ENCODE data around the gene PBX4.

The PBX4 gene

DNA sequence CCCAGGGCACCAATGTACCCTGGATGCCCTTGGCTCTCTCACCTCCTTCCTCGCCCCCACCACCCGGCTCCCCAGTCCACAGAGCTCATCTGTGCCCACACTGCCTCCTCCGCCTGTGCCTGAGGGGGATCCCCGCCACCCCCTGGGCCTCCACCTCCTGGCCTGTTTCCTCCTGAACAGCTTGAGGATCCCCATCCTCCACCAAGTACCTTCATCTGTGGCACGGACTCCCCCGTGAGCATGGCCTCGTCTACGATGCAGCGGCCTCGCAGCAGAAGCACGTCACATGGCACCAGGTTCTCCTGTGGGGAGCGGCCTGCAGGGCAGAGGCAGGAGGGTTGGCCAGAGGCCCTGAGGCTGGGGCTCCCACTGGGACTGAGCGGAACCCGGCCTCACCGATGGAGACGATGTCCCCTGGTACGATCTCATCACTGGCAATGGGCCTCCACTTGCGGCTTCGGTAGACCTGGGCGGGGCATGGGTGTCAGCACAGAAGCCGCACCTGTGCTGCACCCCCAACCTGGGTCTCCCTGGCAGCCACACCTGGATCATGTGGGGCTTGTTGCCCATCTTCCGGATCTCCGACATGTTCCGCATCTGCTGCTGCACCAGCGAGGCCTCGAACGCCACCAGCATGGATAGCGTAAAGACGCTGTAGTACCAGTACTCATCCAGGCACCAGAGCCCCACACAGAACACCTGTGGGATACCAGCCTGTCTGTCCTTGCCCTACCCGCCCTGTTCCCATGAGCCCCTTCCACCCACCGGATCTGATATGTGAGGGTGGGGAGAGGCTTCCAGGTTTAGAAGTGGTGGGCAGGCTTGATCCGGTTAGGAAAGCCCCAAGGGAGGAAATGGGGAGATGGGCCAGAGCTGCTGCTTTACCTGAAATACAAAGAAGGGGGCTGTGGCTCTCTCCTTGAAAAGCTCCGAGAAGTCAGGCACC, 38.2 kb upstream of the PBX4 start:
- no peak overlapping the region for H3K27ac ChIP-seq (ENCODE audit: insufficient read depth, low read length, poor library complexity, severe bottlenecking)
- H3K36me3 ChIP-seq (ENCODE audit: control insufficient read depth, insufficient read depth, low read length): peaks cover 81% of the 10 kb centered on the region
- DNase-seq: no peak
- no peaks in the 10 kb centered on the region for H3K27me3 ChIP-seq (replicated peaks; ENCODE audit: control insufficient read depth, insufficient read depth, low read length, poor library complexity, severe bottlenecking)
- peaks cover 5% of the 10 kb centered on the region for H3K4me1 ChIP-seq (ENCODE audit: control insufficient read depth, insufficient read depth, low read length, poor library complexity, severe bottlenecking)
- H3K4me3 ChIP-seq (ENCODE audit: insufficient read depth, low read depth, low read length, poor library complexity, severe bottlenecking): no peak overlapping the region
- H3K9me3 ChIP-seq (ENCODE audit: control insufficient read depth, low read length): no peaks in the 10 kb centered on the region

- Histone ChIP-seq H3K27ac (ENCODE audit: insufficient read depth, low read length, poor library complexity, severe bottlenecking) (no peak overlapping the region), H3K27me3 (replicated peaks; ENCODE audit: control insufficient read depth, insufficient read depth, low read length, poor library complexity, severe bottlenecking) (no peaks in the 10 kb centered on the region), H3K4me1 (ENCODE audit: control insufficient read depth, insufficient read depth, low read length, poor library complexity, severe bottlenecking) (no peaks in the 10 kb centered on the region), H3K9me3 (ENCODE audit: control insufficient read depth, low read length) (no peaks in the 10 kb centered on the region), H3K4me3 (ENCODE audit: insufficient read depth, low read depth, low read length, poor library complexity, severe bottlenecking) (no peak overlapping the region), H3K36me3 (ENCODE audit: control insufficient read depth, insufficient read depth, low read length) (peaks cover 90% of the 10 kb centered on the region)
- no peak for DNase-seq
Observed at GRCh38 chr19:19655641-19656343, 37.3 kb upstream of the PBX4 start.

- Histone ChIP-seq H3K27me3 (replicated peaks; ENCODE audit: control insufficient read depth, insufficient read depth, low read length, poor library complexity, severe bottlenecking) (no peaks in the 10 kb centered on the region), H3K4me3 (ENCODE audit: insufficient read depth, low read depth, low read length, poor library complexity, severe bottlenecking) (no peak overlapping the region), H3K36me3 (ENCODE audit: control insufficient read depth, insufficient read depth, low read length) (peaks cover 97% of the 10 kb centered on the region), H3K27ac (ENCODE audit: insufficient read depth, low read length, poor library complexity, severe bottlenecking) (no peak overlapping the region), H3K4me1 (ENCODE audit: control insufficient read depth, insufficient read depth, low read length, poor library complexity, severe bottlenecking) (no peaks in the 10 kb centered on the region), H3K9me3 (ENCODE audit: control insufficient read depth, low read length) (no peaks in the 10 kb centered on the region)
- DNase-seq: no peak
Observed at GRCh38 chr19:19655051-19655594, 36.6 kb upstream of the PBX4 start.

DNA sequence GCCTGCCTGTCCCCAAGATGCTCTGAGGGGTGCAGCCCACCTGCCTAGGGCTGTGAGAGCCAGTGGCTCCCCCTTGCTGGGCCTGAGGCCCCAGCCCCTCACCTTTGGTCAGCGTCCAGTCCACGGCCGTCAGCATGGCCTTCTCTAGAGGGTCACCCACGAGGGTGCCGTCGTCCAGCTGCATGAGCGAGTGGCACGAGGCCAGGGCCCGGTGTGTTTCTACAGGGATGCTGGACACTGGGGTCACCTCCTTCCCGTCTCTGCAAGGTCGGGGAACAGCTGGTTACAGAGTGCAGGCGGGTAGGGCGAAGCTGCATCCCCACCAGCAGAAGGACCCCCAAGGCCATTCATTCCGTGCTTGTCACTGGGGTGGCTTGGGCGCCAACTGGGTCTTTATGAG, 36.0 kb upstream of the PBX4 start:
- Histone ChIP-seq H3K27ac (ENCODE audit: insufficient read depth, low read length, poor library complexity, severe bottlenecking) (no peak overlapping the region), H3K9me3 (ENCODE audit: control insufficient read depth, low read length) (no peaks in the 10 kb centered on the region), H3K4me3 (ENCODE audit: insufficient read depth, low read depth, low read length, poor library complexity, severe bottlenecking) (no peak overlapping the region), H3K27me3 (replicated peaks; ENCODE audit: control insufficient read depth, insufficient read depth, low read length, poor library complexity, severe bottlenecking) (no peaks in the 10 kb centered on the region), H3K36me3 (ENCODE audit: control insufficient read depth, insufficient read depth, low read length) (peaks cover 96% of the 10 kb centered on the region), H3K4me1 (ENCODE audit: control insufficient read depth, insufficient read depth, low read length, poor library complexity, severe bottlenecking) (no peaks in the 10 kb centered on the region)
- DNase-seq: no peak

DNA sequence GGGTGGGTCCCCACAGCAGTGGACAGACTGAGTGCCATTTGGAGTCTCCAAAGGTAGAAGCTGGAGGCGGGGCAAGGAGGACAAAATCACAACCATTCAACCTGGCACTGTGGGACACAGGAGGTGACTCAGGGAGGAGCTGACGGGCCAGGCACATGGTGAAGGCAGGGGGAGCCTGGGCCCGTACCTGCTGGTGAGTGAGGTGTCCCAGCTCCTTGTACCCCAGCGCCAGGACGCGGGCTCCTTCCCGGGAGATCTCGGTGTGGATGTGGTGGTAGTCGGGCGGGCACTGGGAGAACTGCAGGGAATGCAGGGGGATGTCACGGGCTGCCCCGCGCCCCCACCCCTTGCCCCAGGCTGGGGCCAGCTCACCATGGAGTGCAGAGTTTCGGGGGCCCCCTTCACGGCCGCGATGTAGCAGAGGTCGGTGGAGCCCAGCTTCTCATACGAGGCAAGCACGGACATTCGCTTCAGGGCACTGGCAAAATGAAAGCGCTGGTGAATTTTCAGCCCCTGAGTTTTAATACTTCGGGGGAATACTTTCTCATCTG, 35.2 kb upstream of the PBX4 start:
- no peak overlapping the region for H3K4me3 ChIP-seq (ENCODE audit: insufficient read depth, low read depth, low read length, poor library complexity, severe bottlenecking)
- DNase-seq: no peak

DNA sequence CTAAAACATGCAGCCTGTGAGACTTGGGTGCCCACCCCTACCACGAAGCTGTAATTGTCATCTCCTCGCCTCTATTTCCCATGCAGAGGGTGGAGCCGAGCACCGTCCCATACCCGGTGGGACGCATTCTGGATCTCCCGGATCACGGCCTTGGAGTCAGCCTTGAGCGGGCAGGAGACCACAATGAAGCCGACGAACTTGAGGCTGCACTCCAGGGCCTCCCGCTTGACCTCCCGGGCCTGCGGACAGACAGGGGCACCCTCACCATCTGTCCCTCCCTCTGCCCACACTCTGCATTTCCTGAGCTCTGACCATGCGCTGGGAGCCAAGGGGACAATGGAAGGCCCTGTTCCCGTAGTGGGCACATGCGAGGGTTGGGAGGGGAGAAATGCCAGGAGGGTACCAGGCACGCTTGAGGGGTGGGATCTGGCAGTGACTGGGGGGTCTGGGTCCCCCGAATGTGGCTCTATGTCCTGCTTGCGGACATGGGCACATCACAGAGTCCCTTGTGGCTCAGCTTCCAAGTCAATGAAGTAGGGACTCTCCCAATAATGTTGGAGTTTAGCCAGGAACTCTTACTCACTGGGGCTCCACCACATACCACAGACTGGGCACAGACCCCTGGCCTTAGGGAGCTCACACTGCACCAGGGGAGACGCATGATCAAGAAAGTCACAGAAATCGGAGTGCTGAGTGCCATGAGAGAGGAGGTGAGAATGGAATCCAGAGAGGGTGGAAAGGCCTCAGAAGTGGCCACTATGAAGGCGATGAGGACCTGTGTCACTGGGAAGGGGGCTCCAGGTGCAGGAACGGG, 34.2 kb upstream of the PBX4 start:
- no peak overlapping the region for H3K4me3 ChIP-seq (ENCODE audit: insufficient read depth, low read depth, low read length, poor library complexity, severe bottlenecking)
- no peaks in the 10 kb centered on the region for H3K4me1 ChIP-seq (ENCODE audit: control insufficient read depth, insufficient read depth, low read length, poor library complexity, severe bottlenecking)
- no peaks in the 10 kb centered on the region for H3K9me3 ChIP-seq (ENCODE audit: control insufficient read depth, low read length)
- DNase-seq: no peak
- H3K27me3 ChIP-seq (replicated peaks; ENCODE audit: control insufficient read depth, insufficient read depth, low read length, poor library complexity, severe bottlenecking): no peaks in the 10 kb centered on the region
- H3K36me3 ChIP-seq (ENCODE audit: control insufficient read depth, insufficient read depth, low read length): peaks cover 88% of the 10 kb centered on the region
- H3K27ac ChIP-seq (ENCODE audit: insufficient read depth, low read length, poor library complexity, severe bottlenecking): no peak overlapping the region

More for the DNA sequence above, 35.2 kb upstream of the PBX4 start:
- peaks cover 94% of the 10 kb centered on the region for H3K36me3 ChIP-seq (ENCODE audit: control insufficient read depth, insufficient read depth, low read length)
- H3K27me3 ChIP-seq (replicated peaks; ENCODE audit: control insufficient read depth, insufficient read depth, low read length, poor library complexity, severe bottlenecking): no peaks in the 10 kb centered on the region
- no peaks in the 10 kb centered on the region for H3K4me1 ChIP-seq (ENCODE audit: control insufficient read depth, insufficient read depth, low read length, poor library complexity, severe bottlenecking)
- no peaks in the 10 kb centered on the region for H3K9me3 ChIP-seq (ENCODE audit: control insufficient read depth, low read length)
- no peak overlapping the region for H3K27ac ChIP-seq (ENCODE audit: insufficient read depth, low read length, poor library complexity, severe bottlenecking)

GRCh38 chr19:19651076-19651475, 32.6 kb upstream of the PBX4 start:
- H3K27ac ChIP-seq (ENCODE audit: insufficient read depth, low read length, poor library complexity, severe bottlenecking): no peak overlapping the region
- no peaks in the 10 kb centered on the region for H3K27me3 ChIP-seq (replicated peaks; ENCODE audit: control insufficient read depth, insufficient read depth, low read length, poor library complexity, severe bottlenecking)
- no peak for DNase-seq
- no peaks in the 10 kb centered on the region for H3K4me1 ChIP-seq (ENCODE audit: control insufficient read depth, insufficient read depth, low read length, poor library complexity, severe bottlenecking)
- peaks cover 85% of the 10 kb centered on the region for H3K36me3 ChIP-seq (ENCODE audit: control insufficient read depth, insufficient read depth, low read length)
- no peaks in the 10 kb centered on the region for H3K9me3 ChIP-seq (ENCODE audit: control insufficient read depth, low read length)
- no peak overlapping the region for H3K4me3 ChIP-seq (ENCODE audit: insufficient read depth, low read depth, low read length, poor library complexity, severe bottlenecking)

DNA sequence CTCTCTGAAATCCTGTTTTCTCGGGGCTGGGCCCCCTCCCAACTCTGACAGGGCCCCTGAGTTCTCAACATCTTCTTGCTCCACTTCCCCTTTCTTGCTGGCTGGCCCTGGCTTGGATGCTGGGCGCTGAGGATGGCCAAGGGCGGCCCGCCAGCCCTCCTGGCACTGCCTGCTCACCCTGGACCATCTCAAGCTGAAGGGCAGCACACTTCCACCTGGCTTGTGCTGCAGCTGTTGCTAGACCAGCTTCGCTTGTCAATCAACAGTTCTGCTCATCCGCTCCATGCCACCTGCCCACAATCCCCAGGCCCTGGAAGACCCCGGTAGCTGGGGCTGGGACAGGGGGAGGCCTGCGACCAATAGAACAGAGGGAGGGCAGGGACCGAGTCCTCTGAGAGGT, 31.8 kb upstream of the PBX4 start:
- H3K4me1 ChIP-seq (ENCODE audit: control insufficient read depth, insufficient read depth, low read length, poor library complexity, severe bottlenecking): no peaks in the 10 kb centered on the region
- peak overlapping the region; percentile 11 for H3K27ac ChIP-seq (ENCODE audit: insufficient read depth, low read length, poor library complexity, severe bottlenecking)
- H3K4me3 ChIP-seq (ENCODE audit: insufficient read depth, low read depth, low read length, poor library complexity, severe bottlenecking): no peak overlapping the region
- peaks cover 83% of the 10 kb centered on the region for H3K36me3 ChIP-seq (ENCODE audit: control insufficient read depth, insufficient read depth, low read length)
- no peak for DNase-seq
- no peaks in the 10 kb centered on the region for H3K27me3 ChIP-seq (replicated peaks; ENCODE audit: control insufficient read depth, insufficient read depth, low read length, poor library complexity, severe bottlenecking)
- H3K9me3 ChIP-seq (ENCODE audit: control insufficient read depth, low read length): no peaks in the 10 kb centered on the region

GRCh38 chr19:19649580-19649995, 31.1 kb upstream of the PBX4 start:
- H3K27ac ChIP-seq (ENCODE audit: insufficient read depth, low read length, poor library complexity, severe bottlenecking): no peak overlapping the region
- H3K9me3 ChIP-seq (ENCODE audit: control insufficient read depth, low read length): no peaks in the 10 kb centered on the region
- no peaks in the 10 kb centered on the region for H3K4me1 ChIP-seq (ENCODE audit: control insufficient read depth, insufficient read depth, low read length, poor library complexity, severe bottlenecking)
- H3K4me3 ChIP-seq (ENCODE audit: insufficient read depth, low read depth, low read length, poor library complexity, severe bottlenecking): no peak overlapping the region
- H3K27me3 ChIP-seq (replicated peaks; ENCODE audit: control insufficient read depth, insufficient read depth, low read length, poor library complexity, severe bottlenecking): no peaks in the 10 kb centered on the region
- peaks cover 82% of the 10 kb centered on the region for H3K36me3 ChIP-seq (ENCODE audit: control insufficient read depth, insufficient read depth, low read length)
- DNase-seq: no peak

All from effector memory CD4-positive, alpha-beta T cell (primary cell).